Thoracic aorta (tissue), 2 donors: ENCODE measurements around the gene MRPS12. TPM values are rescaled to one million over a fixed set of nuclear protein-coding genes. Genes with fewer than 3 reads are reported as not detected.

Experiments
- ATAC-seq: fragments of 150-250 bp; one replicate; pipeline ENCODE4 v1.8.0; 2017; ENCODE audit warnings: low read depth; ENCODE audit not compliant: insufficient number of reproducible peaks, low FRiP score
- DNase-seq: peaks from one replicate; pipeline ENCODE4 v3.0.0-alpha.2; 2020; ENCODE audit warnings: low spot score
- H3K27ac ChIP-seq, 2 donors: fragments of 200-600 bp; sonication (generic); 1 replicate in 1 of 2; 2 replicates in 1 of 2; pipeline ENCODE4 v1.5.1; 2016; ENCODE audit warnings: mild to moderate bottlenecking in 2 of 2, moderate library complexity in 2 of 2
- H3K27me3 ChIP-seq: fragments of 200-600 bp; sonication (generic); replicated peaks from 2 replicates; pipeline ENCODE4 v1.6.0; 2016; ENCODE audit warnings: mild to moderate bottlenecking; ENCODE audit not compliant: insufficient read depth
- H3K36me3 ChIP-seq: fragments of 200-600 bp; sonication (generic); one replicate; pipeline ENCODE4 v1.5.1; 2016
- H3K4me1 ChIP-seq, 2 donors: fragments of 200-600 bp; sonication (generic); 1 replicate in 1 of 2; 2 replicates in 1 of 2; pipeline versions ENCODE4 v1.5.1 to v1.6.0; 2016; ENCODE audit warnings: low read depth in 2 of 2, mild to moderate bottlenecking in 1 of 2; ENCODE audit not compliant: control insufficient read depth in 1 of 2
- H3K4me3 ChIP-seq: fragments of 200-600 bp; sonication (generic); 2 replicates; pipeline ENCODE4 v1.5.1; 2016; ENCODE audit warnings: mild to moderate bottlenecking
- H3K9me3 ChIP-seq: fragments of 200-600 bp; sonication (generic); 2 replicates; pipeline ENCODE4 v1.5.1; 2016
- total RNA-seq, 2 donors: library from RNA; depleted of rRNA; stranded (reverse); fragments of >200 nt; gene quantifications; one replicate each; pipeline versions ENCODE4 v1.1.0 to v1.2.3, GENCODE V29; 2016
- TF ChIP-seq, protein P1 (sequence below): fragments of 200-600 bp; sonication (generic); IDR thresholded peaks from one replicate; pipeline ENCODE4 v1.5.1; 2019; ENCODE audit warnings: antibody characterized with exemption

The MRPS12 gene
- total RNA-seq, 2 donors from 2014 or later: 24.2 to 32.5 TPM

DNA sequence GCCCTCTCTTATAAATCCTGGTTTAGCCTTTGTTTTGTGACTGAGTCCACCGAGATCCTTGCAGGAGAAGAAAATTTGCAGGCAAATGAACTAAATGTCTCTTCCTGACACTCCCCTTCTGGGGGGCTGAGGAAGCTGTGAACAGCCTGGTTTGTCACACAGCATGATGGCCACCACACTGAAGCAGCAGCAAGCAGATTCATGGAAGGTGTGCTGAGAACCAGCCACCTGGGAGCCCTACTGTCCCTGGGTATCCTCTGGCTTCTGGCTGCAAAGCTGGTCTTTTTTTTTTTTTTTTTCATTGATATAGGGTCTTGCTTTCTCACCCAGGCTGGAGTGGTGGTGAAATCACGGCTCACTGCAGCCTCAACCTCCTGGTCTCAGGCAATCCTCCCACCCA lies 11.2 kb downstream of the MRPS12 start:
- ATAC-seq (no peak), DNase-seq (no peak)
- TF ChIP-seq, protein P1, sequence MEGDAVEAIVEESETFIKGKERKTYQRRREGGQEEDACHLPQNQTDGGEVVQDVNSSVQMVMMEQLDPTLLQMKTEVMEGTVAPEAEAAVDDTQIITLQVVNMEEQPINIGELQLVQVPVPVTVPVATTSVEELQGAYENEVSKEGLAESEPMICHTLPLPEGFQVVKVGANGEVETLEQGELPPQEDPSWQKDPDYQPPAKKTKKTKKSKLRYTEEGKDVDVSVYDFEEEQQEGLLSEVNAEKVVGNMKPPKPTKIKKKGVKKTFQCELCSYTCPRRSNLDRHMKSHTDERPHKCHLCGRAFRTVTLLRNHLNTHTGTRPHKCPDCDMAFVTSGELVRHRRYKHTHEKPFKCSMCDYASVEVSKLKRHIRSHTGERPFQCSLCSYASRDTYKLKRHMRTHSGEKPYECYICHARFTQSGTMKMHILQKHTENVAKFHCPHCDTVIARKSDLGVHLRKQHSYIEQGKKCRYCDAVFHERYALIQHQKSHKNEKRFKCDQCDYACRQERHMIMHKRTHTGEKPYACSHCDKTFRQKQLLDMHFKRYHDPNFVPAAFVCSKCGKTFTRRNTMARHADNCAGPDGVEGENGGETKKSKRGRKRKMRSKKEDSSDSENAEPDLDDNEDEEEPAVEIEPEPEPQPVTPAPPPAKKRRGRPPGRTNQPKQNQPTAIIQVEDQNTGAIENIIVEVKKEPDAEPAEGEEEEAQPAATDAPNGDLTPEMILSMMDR: no peak
- peaks cover 8% of the 10 kb centered on the region for H3K36me3 ChIP-seq
- H3K4me3 ChIP-seq: no peak overlapping the region
- H3K27me3 ChIP-seq: no peaks in the 10 kb centered on the region
- H3K9me3 ChIP-seq: no peaks in the 10 kb centered on the region
- no peaks in the 10 kb centered on the region for H3K4me1 ChIP-seq
- no peak overlapping the region for H3K27ac ChIP-seq

DNA sequence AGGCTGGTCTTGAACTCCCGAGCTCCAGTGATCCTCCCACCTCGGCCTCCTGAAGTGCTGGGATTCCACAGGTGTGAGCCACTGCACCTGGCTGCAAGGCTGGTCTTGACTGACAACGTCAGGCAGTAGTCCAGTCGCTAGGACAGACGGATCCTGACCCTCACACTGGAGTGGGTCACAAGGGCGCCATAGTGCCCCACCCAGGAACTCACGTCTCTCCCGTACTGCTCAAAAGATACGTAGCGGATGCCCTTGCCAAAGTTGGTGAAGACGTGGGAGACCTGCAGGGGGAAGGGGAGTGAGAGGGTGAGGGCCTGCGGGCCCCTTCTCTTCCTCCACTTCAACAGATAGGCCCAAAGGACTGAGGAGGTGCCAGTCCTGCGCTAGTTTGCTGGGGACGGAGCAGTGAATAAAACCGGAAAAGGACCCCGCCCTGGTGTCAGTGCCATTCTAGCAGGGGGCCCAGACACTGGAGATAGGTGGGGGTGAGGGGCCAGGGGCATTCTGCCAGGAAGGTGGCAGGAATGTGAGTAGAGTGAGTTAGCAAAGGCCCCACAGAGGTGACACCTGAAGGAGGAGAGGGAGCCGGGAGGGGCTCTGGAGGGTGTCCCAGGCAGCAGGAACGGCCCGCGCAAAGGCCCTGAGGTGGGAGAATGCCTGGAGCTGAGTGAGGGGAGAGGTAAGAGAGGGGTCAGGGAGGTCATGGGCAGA lies 11.9 kb downstream of the MRPS12 start:
- TF ChIP-seq, protein P1: no peak
- Histone ChIP-seq H3K27ac (no peak overlapping the region), H3K4me3 (no peak overlapping the region), H3K4me1 (no peaks in the 10 kb centered on the region), H3K36me3 (peaks cover 10% of the 10 kb centered on the region), H3K27me3 (no peaks in the 10 kb centered on the region), H3K9me3 (no peaks in the 10 kb centered on the region)
- no peak for DNase-seq
- no peak for ATAC-seq

DNA sequence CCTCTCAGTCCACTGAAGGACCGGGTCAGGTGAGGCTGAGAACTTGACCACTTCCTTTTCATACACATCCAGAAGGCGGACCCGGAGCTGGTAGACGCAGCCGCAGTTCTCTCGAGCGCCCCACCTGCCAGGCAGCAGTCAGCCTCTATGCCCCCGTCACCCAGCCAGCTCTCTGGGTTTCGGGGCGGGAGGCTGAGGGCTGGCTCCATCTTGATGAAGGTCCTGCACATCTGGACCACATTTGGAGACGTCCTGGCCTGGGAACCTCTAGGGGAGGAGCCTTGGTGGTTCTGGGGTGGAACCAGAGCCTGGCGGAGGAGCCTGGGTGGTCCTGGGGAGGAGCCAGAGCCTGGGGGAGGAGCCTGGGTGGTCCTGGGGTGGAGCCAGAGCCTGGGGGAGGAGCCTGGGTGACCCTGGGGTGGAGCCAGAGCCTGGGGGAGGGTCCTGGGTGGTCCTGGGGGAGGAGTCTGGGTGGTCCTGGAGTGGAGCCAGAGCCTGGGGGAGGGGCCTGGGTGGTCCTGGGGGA lies 14.3 kb downstream of the MRPS12 start:
- Histone ChIP-seq H3K27ac (no peak overlapping the region), H3K27me3 (no peaks in the 10 kb centered on the region), H3K36me3 (peaks cover 10% of the 10 kb centered on the region), H3K4me1 (peaks cover 0 to 5% of the 10 kb centered on the region in 2 donors), H3K9me3 (no peaks in the 10 kb centered on the region), H3K4me3 (no peak overlapping the region)
- ATAC-seq (no peak), DNase-seq (no peak)
- TF ChIP-seq, protein P1: no peak

DNA sequence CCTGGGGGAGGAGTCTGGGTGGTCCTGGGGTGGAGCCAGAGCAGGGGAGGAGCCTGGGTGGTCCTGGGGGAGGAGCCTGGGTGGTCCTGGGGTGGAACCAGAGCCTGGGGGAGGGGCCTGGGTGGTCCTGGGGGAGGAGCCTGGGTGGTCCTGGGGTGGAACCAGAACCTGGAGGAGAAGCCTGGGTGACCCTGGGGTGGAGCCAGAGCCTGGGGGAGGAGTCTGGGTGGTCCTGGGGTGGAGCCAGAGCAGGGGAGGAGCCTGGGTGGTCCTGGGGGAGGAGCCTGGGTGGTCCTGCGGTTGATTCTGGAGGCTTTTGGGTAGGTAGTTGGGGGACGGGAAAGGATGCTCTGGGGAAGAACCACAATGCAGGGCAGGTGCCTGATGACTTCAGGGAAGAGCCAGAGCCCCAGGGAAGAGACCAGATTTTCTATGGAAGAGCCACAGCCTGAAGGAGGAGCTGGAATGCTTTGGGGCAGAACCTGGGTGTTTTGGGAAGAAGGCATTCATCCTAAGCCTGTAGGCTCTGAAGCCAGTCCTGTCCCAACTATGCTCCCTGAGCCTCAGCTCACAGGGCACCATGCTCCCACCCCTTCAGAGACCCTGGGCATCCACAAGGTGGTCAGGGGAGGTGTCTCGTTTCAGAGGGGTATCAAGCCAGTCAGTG lies 15.0 kb downstream of the MRPS12 start:
- TF ChIP-seq, protein P1: no peak
- Histone ChIP-seq H3K4me3 (no peak overlapping the region), H3K27ac (no peak overlapping the region), H3K9me3 (no peaks in the 10 kb centered on the region), H3K4me1 (peaks cover 0 to 9% of the 10 kb centered on the region in 2 donors), H3K27me3 (no peaks in the 10 kb centered on the region), H3K36me3 (peaks cover 10% of the 10 kb centered on the region)
- ATAC-seq: no peak
- DNase-seq: no peak

DNA sequence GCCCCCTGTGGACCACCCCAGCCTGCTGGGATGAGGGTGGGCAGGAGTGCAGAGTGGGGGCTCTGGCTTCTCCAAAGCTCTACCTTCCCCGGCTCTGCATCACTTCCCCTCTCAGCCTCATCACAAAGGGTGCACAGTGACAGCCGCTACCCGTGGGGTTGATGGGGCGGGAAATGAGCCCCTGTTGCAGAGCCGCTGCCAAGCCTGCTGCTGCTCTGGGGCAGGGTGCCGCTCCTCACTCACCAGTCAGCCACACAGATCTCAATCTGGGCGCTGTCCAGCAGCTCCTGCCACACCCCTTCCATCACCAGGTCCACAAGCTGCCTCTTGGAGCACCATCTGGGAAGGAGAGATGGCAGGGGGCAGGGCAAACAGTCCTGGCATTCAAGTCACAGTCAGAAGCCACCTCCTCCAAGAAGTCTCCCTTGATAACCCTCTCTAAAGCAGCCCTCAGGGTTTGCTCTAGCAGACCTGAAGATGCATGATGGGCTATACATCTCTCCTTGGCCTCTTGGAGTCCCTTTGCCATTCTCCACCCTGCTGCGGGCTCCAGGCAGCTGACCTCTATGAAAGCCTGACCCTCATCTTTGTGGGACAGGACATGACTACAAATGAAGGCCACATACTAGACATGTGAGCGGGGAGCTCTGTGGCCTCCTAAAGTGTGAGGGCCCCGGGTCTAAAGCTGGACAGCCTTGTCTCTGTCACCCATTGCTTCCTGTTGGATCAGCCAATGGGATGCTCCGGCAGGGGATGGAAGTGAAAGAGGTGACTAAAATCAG lies 15.7 kb downstream of the MRPS12 start:
- Histone ChIP-seq H3K27ac (no peak overlapping the region), H3K4me3 (no peak overlapping the region), H3K4me1 (peaks cover 0 to 9% of the 10 kb centered on the region in 2 donors), H3K9me3 (no peaks in the 10 kb centered on the region), H3K36me3 (peaks cover 10% of the 10 kb centered on the region), H3K27me3 (no peaks in the 10 kb centered on the region)
- DNase-seq (no peak), ATAC-seq (no peak)
- TF ChIP-seq, protein P1: no peak
